ENCODE measurements around the gene NUDT4. TPM values are rescaled to one million over a fixed set of nuclear protein-coding genes. Genes with fewer than 3 reads are reported as not detected.

Gene NUDT4
- total and polyA plus RNA-seq, 9 donors: 55.5 to 85.8 (median 77.3) TPM

DNA sequence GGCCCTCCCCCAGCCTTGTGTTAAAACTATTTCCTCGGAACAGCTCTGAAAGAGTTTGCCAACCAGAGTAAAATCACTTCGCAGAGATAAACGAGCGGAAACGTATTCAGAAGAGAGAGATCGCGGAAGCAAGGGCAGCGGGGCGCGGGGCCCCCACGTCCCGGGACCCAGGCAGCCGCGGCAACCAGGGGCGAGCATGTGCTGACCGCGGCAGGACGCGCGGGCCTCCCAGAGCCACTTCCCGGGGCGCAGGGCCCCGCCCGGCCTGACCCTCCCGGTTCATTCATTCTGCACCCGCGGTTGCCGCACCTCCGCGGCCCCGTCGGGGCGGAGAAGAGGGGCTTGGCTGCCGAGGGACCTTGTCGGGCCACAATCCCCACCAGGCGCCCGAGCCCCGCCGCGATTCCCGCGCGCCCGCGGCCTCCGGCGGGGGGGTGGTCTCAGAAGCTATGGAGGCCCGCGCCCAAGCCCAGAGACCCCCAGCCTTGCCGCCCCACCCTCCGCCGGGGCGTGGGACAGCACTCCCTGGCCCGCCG, 63.4 kb downstream of the NUDT4 start:
- DNase-seq: peak; percentile 55
- Histone ChIP-seq H3K27ac (ENCODE audit: low read length) (peak overlapping the region; percentile 99), H3K27me3 (ENCODE audit: control insufficient read depth, insufficient read depth, low read length) (no peaks in the 10 kb centered on the region), H3K4me1 (ENCODE audit: control insufficient read depth, insufficient read depth, low read length) (peaks cover 10% of the 10 kb centered on the region), H3K4me3 (ENCODE audit: low read length) (peak overlapping the region; percentile 89), H3K36me3 (ENCODE audit: control insufficient read depth, insufficient read depth, low read length) (no peaks in the 10 kb centered on the region), H3K9me3 (replicated peaks; ENCODE audit: control insufficient read depth, low read depth, low read length) (no peaks in the 10 kb centered on the region)
- under 1% methylated on average over 55 of the region's 55 CpGs for WGBS (ENCODE audit: insufficient coverage)

DNA sequence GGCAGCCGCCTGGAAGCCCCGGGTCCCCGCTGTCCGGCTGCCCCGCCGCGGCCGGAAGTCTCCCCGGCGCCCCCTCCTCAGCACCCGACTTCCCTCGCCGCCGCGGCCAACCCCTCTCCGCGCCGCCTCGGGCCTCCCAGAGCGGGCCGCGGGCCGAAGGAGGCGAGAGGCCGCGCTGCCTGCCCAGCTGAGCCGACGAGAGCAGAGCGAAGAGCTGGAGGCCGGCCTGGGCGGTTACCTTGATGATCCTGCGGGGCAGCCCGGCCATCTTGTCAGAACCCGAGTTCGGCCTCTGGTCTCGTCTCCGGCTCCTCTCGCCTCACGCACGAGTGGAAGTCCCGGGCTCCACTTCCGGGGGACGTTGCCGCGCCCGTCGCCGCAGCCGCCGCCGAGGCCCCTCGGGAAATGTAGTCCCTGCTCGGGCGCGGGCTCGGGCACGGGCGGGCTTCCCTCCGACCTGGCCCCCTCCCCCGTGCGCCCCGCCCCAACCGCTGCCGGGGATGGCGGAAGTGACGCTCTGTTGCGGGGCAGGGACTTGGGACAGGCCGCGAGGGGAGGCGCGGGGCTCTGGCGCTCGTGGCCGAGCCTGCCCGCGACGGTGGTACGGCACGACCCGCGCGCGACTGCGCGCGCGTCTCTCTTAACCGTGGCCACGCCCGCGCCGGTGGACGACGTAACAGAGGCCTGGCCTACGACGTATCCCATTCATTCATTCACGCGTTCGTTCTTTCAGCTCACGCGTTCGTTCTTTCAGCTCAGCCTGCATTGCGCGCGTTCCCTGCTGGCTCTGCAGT, 64.1 kb downstream of the NUDT4 start, which contains the start of gene UBE2N:
Gene UBE2N (minus strand): TSS at position 331 of the 794 bp plus-strand sequence. CDS start 63 bp downstream, at position 268.
- H3K4me3 ChIP-seq (ENCODE audit: low read length): peak within 1 kb of the TSS; percentile 89
- DNase-seq: peak; percentile 98
- no peaks in the 10 kb centered on the region for H3K36me3 ChIP-seq (ENCODE audit: control insufficient read depth, insufficient read depth, low read length)
- H3K27me3 ChIP-seq (ENCODE audit: control insufficient read depth, insufficient read depth, low read length): no peaks in the 10 kb centered on the region
- H3K27ac ChIP-seq (ENCODE audit: low read length): peak within 1 kb of the TSS; percentile 99
- WGBS (ENCODE audit: insufficient coverage): under 1% methylated on average over 105 of the region's 105 CpGs
- no peaks in the 10 kb centered on the region for H3K9me3 ChIP-seq (replicated peaks; ENCODE audit: control insufficient read depth, low read depth, low read length)
- H3K4me1 ChIP-seq (ENCODE audit: control insufficient read depth, insufficient read depth, low read length): peaks cover 10% of the 10 kb centered on the region

DNA sequence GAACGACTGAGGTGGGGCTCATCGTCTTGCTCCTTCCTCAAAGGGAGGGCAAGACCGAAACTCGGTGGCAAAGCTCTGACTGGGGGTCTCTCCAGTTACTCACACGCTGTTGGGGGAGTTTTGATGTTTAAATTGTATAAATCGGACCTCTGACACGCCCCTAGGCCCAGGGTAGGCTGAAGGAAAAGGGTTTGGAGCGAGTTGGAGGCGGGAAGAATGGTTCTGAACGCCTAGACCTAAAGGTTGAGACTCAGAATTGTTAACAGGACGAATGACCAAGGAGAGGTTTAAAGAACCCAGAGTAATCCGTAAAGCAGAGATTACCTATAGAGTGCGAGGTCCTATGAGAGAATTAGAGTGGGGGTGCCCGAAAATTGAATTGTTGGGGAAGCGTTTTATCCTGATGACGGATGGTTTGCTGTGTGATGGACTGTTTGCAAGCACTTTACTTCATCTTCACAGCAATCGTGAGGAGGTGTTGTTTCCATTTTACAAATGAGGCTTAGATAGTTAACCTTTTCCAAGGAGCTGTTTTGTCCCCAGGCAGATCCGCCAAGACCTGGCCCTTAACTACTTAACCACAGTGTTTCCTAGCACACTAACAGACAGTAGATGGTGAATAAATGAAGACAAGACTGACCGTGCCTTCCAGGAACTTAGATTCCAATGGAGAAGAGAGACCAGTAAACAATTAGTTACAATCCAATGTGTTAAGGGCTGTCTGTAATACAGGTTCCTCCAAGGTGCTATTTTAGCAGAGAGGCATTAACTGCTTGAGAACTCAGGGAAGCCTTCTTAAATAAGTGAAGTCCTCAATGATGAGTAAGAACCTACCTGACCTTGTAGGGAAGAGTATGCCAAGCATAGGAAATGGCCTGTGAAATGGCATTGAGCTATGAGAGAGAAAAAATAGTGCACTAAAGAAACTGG, 65.0 kb downstream of the NUDT4 start:
- H3K27me3 ChIP-seq (ENCODE audit: control insufficient read depth, insufficient read depth, low read length): no peaks in the 10 kb centered on the region
- H3K27ac ChIP-seq (ENCODE audit: low read length): peak overlapping the region; percentile 99
- no peak for DNase-seq
- H3K9me3 ChIP-seq (replicated peaks; ENCODE audit: control insufficient read depth, low read depth, low read length): no peaks in the 10 kb centered on the region
- H3K4me3 ChIP-seq (ENCODE audit: low read length): peak overlapping the region; percentile 89
- no peaks in the 10 kb centered on the region for H3K36me3 ChIP-seq (ENCODE audit: control insufficient read depth, insufficient read depth, low read length)
- WGBS (ENCODE audit: insufficient coverage): 2% methylated on average over 13 of the region's 19 CpGs
- peaks cover 10% of the 10 kb centered on the region for H3K4me1 ChIP-seq (ENCODE audit: control insufficient read depth, insufficient read depth, low read length)

DNA sequence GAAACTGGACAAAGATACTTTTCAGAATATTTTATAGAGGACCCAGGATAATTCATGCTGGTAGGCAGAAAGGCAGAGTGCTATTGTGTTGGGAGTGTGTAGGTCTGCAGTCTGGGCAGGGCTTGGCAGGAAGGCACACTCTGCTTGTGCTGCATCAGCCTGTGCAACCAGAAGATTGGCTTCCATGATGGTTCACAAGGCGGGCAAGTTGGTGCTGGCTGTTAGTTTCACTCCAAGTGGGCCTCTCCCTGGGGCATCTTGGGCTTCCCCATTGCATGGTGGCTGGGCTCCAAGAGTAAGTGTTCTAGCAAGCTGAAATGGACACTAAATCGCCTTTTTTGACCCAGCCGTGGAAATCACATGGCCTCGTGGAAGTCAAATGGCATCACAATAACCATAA, 65.9 kb downstream of the NUDT4 start:
- 100% methylated on average over 1 of the region's 4 CpGs for WGBS (ENCODE audit: insufficient coverage)
- Histone ChIP-seq H3K4me1 (ENCODE audit: control insufficient read depth, insufficient read depth, low read length) (peaks cover 7% of the 10 kb centered on the region), H3K36me3 (ENCODE audit: control insufficient read depth, insufficient read depth, low read length) (no peaks in the 10 kb centered on the region), H3K9me3 (replicated peaks; ENCODE audit: control insufficient read depth, low read depth, low read length) (no peaks in the 10 kb centered on the region), H3K27ac (ENCODE audit: low read length) (no peak overlapping the region), H3K27me3 (ENCODE audit: control insufficient read depth, insufficient read depth, low read length) (no peaks in the 10 kb centered on the region), H3K4me3 (ENCODE audit: low read length) (no peak overlapping the region)
- DNase-seq: no peak

DNA sequence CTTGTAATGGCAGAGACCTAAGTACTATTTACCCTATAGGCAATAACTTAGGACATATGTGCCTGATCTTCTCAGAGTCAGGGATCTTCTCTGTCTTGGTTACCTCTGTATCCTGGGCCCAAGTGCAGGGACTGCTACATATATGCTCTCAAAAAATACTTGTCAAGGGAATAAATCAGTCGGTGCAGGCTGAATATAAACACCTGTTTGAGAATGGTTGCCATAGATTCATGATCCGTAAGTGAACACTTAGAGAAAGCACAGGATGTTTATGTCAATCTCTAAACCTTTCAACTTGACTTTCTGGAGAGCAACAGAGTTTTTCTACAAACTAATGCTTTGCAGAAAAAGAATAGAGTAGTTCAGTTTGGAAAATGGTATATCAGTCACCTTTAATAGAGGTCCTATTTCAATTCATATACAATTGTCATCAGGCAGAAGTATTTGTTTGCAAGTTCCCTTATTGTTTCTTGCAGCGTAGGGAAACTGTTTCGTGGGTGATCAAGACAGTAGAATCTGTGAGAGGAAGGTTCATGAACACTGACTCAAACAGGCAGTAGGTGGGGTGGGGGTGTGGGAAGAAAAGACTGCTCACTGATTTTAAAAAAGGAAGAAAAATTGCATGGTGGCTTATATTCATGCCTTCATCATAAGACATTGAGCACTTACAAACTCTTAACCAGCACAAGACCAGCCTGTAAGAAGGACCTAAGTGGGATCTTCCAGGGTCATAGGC, 70.0 kb downstream of the NUDT4 start:
- WGBS (ENCODE audit: insufficient coverage): 20% methylated on average over 1 of the region's 4 CpGs

DNA sequence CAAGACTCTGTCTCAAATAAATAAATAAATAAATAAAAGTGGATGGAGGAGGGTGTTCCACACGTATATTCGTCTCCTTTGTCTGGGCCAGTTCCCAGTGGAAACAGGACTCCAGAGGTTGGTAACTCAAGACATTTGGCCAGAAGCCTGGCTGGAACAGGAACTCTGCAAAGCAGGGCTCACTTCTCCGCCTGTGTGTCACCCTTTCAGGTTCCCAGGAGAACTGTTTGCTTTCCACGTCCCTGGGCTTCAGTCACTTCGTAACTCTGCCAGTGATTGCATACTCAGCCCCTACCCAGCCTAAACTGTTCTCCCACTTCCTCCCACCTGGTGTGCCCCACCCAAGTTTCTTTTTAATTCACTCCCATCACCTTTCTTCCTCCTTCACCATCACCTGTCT, 71.1 kb downstream of the NUDT4 start:
- H3K4me1 ChIP-seq (ENCODE audit: control insufficient read depth, insufficient read depth, low read length): no peaks in the 10 kb centered on the region
- no peaks in the 10 kb centered on the region for H3K36me3 ChIP-seq (ENCODE audit: control insufficient read depth, insufficient read depth, low read length)
- no peaks in the 10 kb centered on the region for H3K27me3 ChIP-seq (ENCODE audit: control insufficient read depth, insufficient read depth, low read length)
- DNase-seq: no peak
- H3K27ac ChIP-seq (ENCODE audit: low read length): no peak overlapping the region
- H3K9me3 ChIP-seq (replicated peaks; ENCODE audit: control insufficient read depth, low read depth, low read length): no peaks in the 10 kb centered on the region
- WGBS (ENCODE audit: insufficient coverage): 56% methylated on average over 5 of the region's 5 CpGs
- H3K4me3 ChIP-seq (ENCODE audit: low read length): no peak overlapping the region

More for the DNA sequence above, 70.0 kb downstream of the NUDT4 start:
- DNase-seq: no peak
- Histone ChIP-seq H3K4me3 (ENCODE audit: low read length) (no peak overlapping the region), H3K27me3 (ENCODE audit: control insufficient read depth, insufficient read depth, low read length) (no peaks in the 10 kb centered on the region), H3K36me3 (ENCODE audit: control insufficient read depth, insufficient read depth, low read length) (no peaks in the 10 kb centered on the region), H3K9me3 (replicated peaks; ENCODE audit: control insufficient read depth, low read depth, low read length) (no peaks in the 10 kb centered on the region), H3K4me1 (ENCODE audit: control insufficient read depth, insufficient read depth, low read length) (peaks cover 2% of the 10 kb centered on the region), H3K27ac (ENCODE audit: low read length) (no peak overlapping the region)

DNA sequence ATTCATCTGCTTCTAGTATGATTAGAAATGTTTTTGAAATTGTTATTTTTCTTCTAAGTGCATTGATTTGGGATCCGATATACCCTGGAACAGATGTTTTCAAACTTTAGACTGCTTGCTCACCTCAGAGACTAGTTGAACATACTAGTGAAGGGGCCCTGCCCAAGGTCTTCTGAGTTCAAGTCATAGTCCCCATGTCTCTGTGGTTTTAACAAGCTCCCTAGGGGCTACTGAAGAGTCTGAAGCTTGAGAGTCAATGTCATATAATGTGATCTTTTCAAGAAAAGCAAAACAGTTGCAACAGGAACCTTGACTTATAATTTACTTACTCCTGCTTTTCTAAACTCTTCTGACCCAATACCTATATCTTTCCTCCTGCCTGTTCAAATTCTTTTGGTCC, 71.6 kb downstream of the NUDT4 start:
- Histone ChIP-seq H3K9me3 (replicated peaks; ENCODE audit: control insufficient read depth, low read depth, low read length) (no peaks in the 10 kb centered on the region), H3K27ac (ENCODE audit: low read length) (no peak overlapping the region), H3K4me1 (ENCODE audit: control insufficient read depth, insufficient read depth, low read length) (no peaks in the 10 kb centered on the region), H3K27me3 (ENCODE audit: control insufficient read depth, insufficient read depth, low read length) (no peaks in the 10 kb centered on the region), H3K36me3 (ENCODE audit: control insufficient read depth, insufficient read depth, low read length) (no peaks in the 10 kb centered on the region), H3K4me3 (ENCODE audit: low read length) (no peak overlapping the region)
- DNase-seq: no peak
- no CpG with 5 or more reads among the region's 1 CpG for WGBS (ENCODE audit: insufficient coverage)

DNA sequence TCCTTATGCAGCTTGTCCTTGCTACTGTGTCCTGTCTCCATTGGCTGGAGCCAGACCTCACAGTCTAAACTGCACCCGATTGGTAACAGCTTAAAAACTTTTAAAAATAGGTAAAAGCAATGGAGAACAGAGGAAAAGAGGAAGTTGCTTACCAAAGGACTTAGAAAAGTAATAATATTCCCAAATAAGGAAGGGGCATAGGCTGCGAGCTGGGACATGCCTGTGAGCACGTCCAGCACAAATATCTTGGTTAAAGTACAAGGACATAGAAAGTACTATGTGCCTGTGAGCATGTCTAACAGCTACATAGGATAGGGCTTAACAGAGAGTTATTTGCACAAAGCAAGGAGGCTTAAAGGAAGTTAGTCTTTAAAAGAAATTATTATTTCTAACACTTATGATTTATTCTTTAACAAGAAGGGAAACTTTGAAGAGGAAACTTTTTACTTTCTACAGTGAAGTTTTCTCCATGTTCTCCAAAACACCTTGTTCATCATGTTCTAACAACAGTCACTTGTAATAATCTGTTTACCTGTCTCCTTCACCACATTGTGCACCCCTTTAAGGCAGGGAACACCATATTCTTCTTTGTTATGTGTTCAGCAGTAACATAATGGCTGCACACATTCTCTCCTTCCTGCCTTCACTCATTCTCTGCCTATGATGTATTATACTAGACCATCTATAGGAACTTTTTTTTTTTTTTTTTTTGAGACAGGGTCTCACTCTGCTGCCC, 73.9 kb downstream of the NUDT4 start:
- Histone ChIP-seq H3K9me3 (replicated peaks; ENCODE audit: control insufficient read depth, low read depth, low read length) (no peaks in the 10 kb centered on the region), H3K27ac (ENCODE audit: low read length) (no peak overlapping the region), H3K36me3 (ENCODE audit: control insufficient read depth, insufficient read depth, low read length) (no peaks in the 10 kb centered on the region), H3K4me1 (ENCODE audit: control insufficient read depth, insufficient read depth, low read length) (no peaks in the 10 kb centered on the region), H3K4me3 (ENCODE audit: low read length) (no peak overlapping the region), H3K27me3 (ENCODE audit: control insufficient read depth, insufficient read depth, low read length) (no peaks in the 10 kb centered on the region)
- WGBS (ENCODE audit: insufficient coverage): 60% methylated on average over 2 of the region's 3 CpGs
- no peak for DNase-seq

DNA sequence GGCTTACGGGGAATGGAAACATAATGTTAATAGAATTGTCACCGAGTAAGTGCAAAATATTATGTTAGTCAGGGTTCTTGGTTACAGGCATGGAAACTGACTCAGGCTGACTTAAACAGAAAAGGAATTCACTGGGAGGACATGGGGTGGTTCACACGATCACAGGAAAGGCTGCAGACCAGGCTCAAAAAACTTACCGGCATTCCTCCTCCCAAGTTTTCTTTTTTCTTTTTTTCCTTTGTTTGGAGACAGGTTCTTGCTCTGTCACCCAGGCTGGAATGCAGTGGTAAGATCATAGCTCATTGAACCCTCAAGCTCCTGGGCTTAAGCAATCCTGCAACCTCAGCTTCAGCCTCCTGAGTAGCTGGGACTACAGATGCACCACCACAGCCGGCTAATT, 75.9 kb downstream of the NUDT4 start:
- DNase-seq: no peak
- H3K4me3 ChIP-seq (ENCODE audit: low read length): no peak overlapping the region
- no peak overlapping the region for H3K27ac ChIP-seq (ENCODE audit: low read length)
- H3K4me1 ChIP-seq (ENCODE audit: control insufficient read depth, insufficient read depth, low read length): no peaks in the 10 kb centered on the region
- H3K36me3 ChIP-seq (ENCODE audit: control insufficient read depth, insufficient read depth, low read length): no peaks in the 10 kb centered on the region
- 63% methylated on average over 5 of the region's 5 CpGs for WGBS (ENCODE audit: insufficient coverage)
- H3K9me3 ChIP-seq (replicated peaks; ENCODE audit: control insufficient read depth, low read depth, low read length): no peaks in the 10 kb centered on the region
- no peaks in the 10 kb centered on the region for H3K27me3 ChIP-seq (ENCODE audit: control insufficient read depth, insufficient read depth, low read length)
